Activated CD8-positive, alpha-beta T cell treated with anti-CD3 and anti-CD28 coated beads for 36 hours (primary cell): ENCODE results near the gene GNL1. TPM values are rescaled to one million over a fixed set of nuclear protein-coding genes. Genes with fewer than 3 reads are reported as not detected.

Experiments used
- ATAC-seq: fragments of 200-7000 bp; cut with Tn5 transposase; one replicate; pipeline ENCODE4 v1.10.0; 2021; ENCODE audit warnings: mild to moderate bottlenecking, moderate library complexity
- CTCF ChIA-PET: fragments of 350-600 bp; sonication (Branson Sonifier 250); formaldehyde crosslinking; loops from one replicate; lab custom pipeline; 2021; ENCODE audit warnings: antibody characterized with exemption; lab: Charles Lee
- POLR2A ChIA-PET: fragments of 350-600 bp; sonication (Branson Sonifier 250); formaldehyde crosslinking; loops from one replicate; lab custom pipeline; 2021; ENCODE audit warnings: antibody characterized with exemption; lab: Charles Lee
- DNase-seq: peaks from one replicate; pipeline ENCODE4 v3.0.0-alpha.2; 2020
- H3K27ac Mint-ChIP-seq: one replicate; pipeline ENCODE4 v1.8.0; 2021; ENCODE audit warnings: mild to moderate bottlenecking, mixed read lengths
- H3K27me3 Mint-ChIP-seq: one replicate; pipeline ENCODE4 v1.8.0; 2021; ENCODE audit warnings: mixed read lengths
- H3K36me3 Mint-ChIP-seq: one replicate; pipeline ENCODE4 v1.8.0; 2021; ENCODE audit warnings: low read depth, mixed read lengths
- H3K4me1 Mint-ChIP-seq: one replicate; pipeline ENCODE4 v1.8.0; 2021; ENCODE audit warnings: low read depth, mixed read lengths
- H3K4me3 Mint-ChIP-seq: one replicate; pipeline ENCODE4 v1.8.0; 2021; ENCODE audit warnings: mild to moderate bottlenecking, moderate library complexity, mixed read lengths
- H3K9me3 Mint-ChIP-seq: one replicate; pipeline ENCODE4 v1.8.0; 2021; ENCODE audit warnings: mixed read lengths
- CTCF ChIP-seq: fragments of 200-600 bp; IDR thresholded peaks from one replicate; pipeline ENCODE4 v1.8.0; 2022; ENCODE audit warnings: antibody characterized with exemption, mild to moderate bottlenecking
- intact Hi-C: fragments of 100-400 bp; cut with micrococcal nuclease; formaldehyde crosslinking; loops from one replicate; pipeline ENCODE4 v1.10.0; 2022
- microRNA-seq: library from miRNA; unstranded; fragments of <30 nt; microRNA quantifications from one replicate; pipeline ENCODE4 v1.2.0, GENCODE V29; 2022; ENCODE audit warnings: borderline microRNAs expressed, borderline replicate concordance
- total RNA-seq, 2 experiments: library from RNA; stranded (reverse); gene quantifications; one replicate each; pipeline ENCODE4 v1.2.3, GENCODE V29; 2021

Gene GNL1
- total RNA-seq, 2 experiments from 2014 or later = 107 to 122 TPM

- intact Hi-C loops = no loop called here
- peak; percentile 41 for TF ChIP-seq CTCF
- POLR2A ChIA-PET = interaction anchor here (0.8 to 8.6 kb wide), 19 partner anchors 9 to 859 kb away, joined by 3 to 251 read pairs (median 6); partner anchors contain the start of genes IER3 and PRR3
- H3K4me1 Mint-ChIP-seq = peaks cover 55% of the 10 kb centered on the region
- ATAC-seq = no peak
- H3K27me3 Mint-ChIP-seq = no peaks in the 10 kb centered on the region
- H3K27ac Mint-ChIP-seq = peak overlapping the region; percentile 91
- H3K36me3 Mint-ChIP-seq = peaks cover 61% of the 10 kb centered on the region
- peak overlapping the region; percentile 97 for H3K4me3 Mint-ChIP-seq
- peak; percentile 76 for DNase-seq
- no peaks in the 10 kb centered on the region for H3K9me3 Mint-ChIP-seq
- CTCF ChIA-PET = interaction anchor here (0.9 to 8.5 kb wide), 16 partner anchors 8 to 229 kb away, joined by 3 to 73 read pairs (median 6); no protein-coding TSS in a partner anchor
These were observed 62.5 kb downstream of the GNL1 start for GRCh38 chr6:30493643-30494250.

- peaks cover 54% of the 10 kb centered on the region for H3K4me1 Mint-ChIP-seq
These were observed 64.0 kb downstream of the GNL1 start for GRCh38 chr6:30491991-30492952.

More at GRCh38 chr6:30491991-30492952, 64.0 kb downstream of the GNL1 start:
- intact Hi-C loops = no loop called here
- DNase-seq (peak; percentile 61), ATAC-seq (peak; percentile 13)
- Mint-ChIP-seq H3K9me3 (no peaks in the 10 kb centered on the region), H3K4me3 (peak overlapping the region; percentile 97), H3K27me3 (no peaks in the 10 kb centered on the region), H3K27ac (peak overlapping the region; percentile 98), H3K36me3 (peaks cover 59% of the 10 kb centered on the region)
- ChIA-PET CTCF (interaction anchor here (0.8 to 8.5 kb wide), 13 partner anchors 9 to 231 kb away, joined by 3 to 73 read pairs (median 6); no protein-coding TSS in a partner anchor), POLR2A (interaction anchor here (0.5 to 8.6 kb wide), 23 partner anchors 9 to 860 kb away, joined by 3 to 251 read pairs (median 6); partner anchors contain the start of genes GNL1, MRPS18B, PPP1R10 and PRR3)
- TF ChIP-seq CTCF = no peak

Small RNA genes within 50 kb of the gene (microRNA-seq; reads per million reads assigned to microRNA genes)
- gene MIR877 = 275 reads per million, percentile 78 among the genes with 10 or more reads in this experiment

Other genes with a start within 250 kb of the GNL1 start
- 10 to 100 TPM; 21.6 to 22.3 TPM for gene TRIM39, start 229.6 kb downstream of the GNL1 start, total RNA-seq
- gene RPP21, start 211.3 kb downstream of the GNL1 start, total RNA-seq = 10 to 100 TPM; 43.0 to 43.5 TPM
- gene HLA-E, start 67.0 kb downstream of the GNL1 start, total RNA-seq = 100 to 1,000 TPM; 493 to 499 TPM
- gene PRR3, start 806 bp upstream of the GNL1 start, total RNA-seq = 10 to 100 TPM; 23.0 to 24.6 TPM
- 10 to 100 TPM; 86.9 to 88.0 TPM for gene ABCF1, start 15.0 kb upstream of the GNL1 start, total RNA-seq
- 10 to 100 TPM; 59.0 to 59.8 TPM for gene PPP1R10, start 60.8 kb upstream of the GNL1 start, total RNA-seq
- gene MRPS18B, start 61.4 kb upstream of the GNL1 start, total RNA-seq = 100 to 1,000 TPM; 109 to 110 TPM
- gene ATAT1, start 70.4 kb upstream of the GNL1 start, total RNA-seq = 1 to 10 TPM; 7.5 to 7.8 TPM
- gene C6orf136, start 90.6 kb upstream of the GNL1 start, total RNA-seq = 10 to 100 TPM; 34.8 to 40.1 TPM
- gene DHX16, start 116.5 kb upstream of the GNL1 start, total RNA-seq = 10 to 100 TPM; 31.1 to 31.3 TPM
- 100 to 1,000 TPM; 174 to 177 TPM for gene PPP1R18, start 130.2 kb upstream of the GNL1 start, total RNA-seq
- gene NRM, start 134.5 kb upstream of the GNL1 start, total RNA-seq = 10 to 100 TPM; 21.0 to 22.0 TPM
- 10 to 100 TPM; 80.4 to 90.7 TPM for gene MDC1, start 160.8 kb upstream of the GNL1 start, total RNA-seq
- gene TUBB, start 163.9 kb upstream of the GNL1 start, total RNA-seq = 1,000 to 10,000 TPM; 1,556 to 1,579 TPM
- 100 to 1,000 TPM; 135 TPM for gene FLOT1, start 186.2 kb upstream of the GNL1 start, total RNA-seq
- 100 to 1,000 TPM; 375 to 386 TPM for gene IER3, start 188.1 kb upstream of the GNL1 start, total RNA-seq